ENCODE measurements around the gene OVAAL.
A peak's percentile ranks its signal among the peaks of the same experiment; 100 is the strongest.

OVAAL gene

GRCh38 chr1:180606155-180606554, 47.4 kb downstream of the OVAAL start:
- DNase-seq (ENCODE audit: low spot score) = no peak

GRCh38 chr1:180609643-180610555, 51.1 kb downstream of the OVAAL start:
- no peak for DNase-seq (ENCODE audit: low spot score)

GRCh38 chr1:180610556-180611015, 51.8 kb downstream of the OVAAL start:
- DNase-seq (ENCODE audit: low spot score) = no peak

GRCh38 chr1:180611016-180611930, 52.5 kb downstream of the OVAAL start:
- peak; percentile 56 for DNase-seq (ENCODE audit: low spot score)

- no peak for DNase-seq (ENCODE audit: low spot score)
Observed at GRCh38 chr1:180612632-180613031, 53.9 kb downstream of the OVAAL start.

- DNase-seq (ENCODE audit: low spot score) = no peak
Observed at GRCh38 chr1:180614730-180615129, 56.0 kb downstream of the OVAAL start.

GRCh38 chr1:180615493-180616290, 56.9 kb downstream of the OVAAL start:
- DNase-seq (ENCODE audit: low spot score) = no peak
